ENCODE data around the gene CNTN5.

CNTN5 gene

GRCh38 chr11:99177446-99177845 lies 156.7 kb downstream of the CNTN5 start:
- no peak for TF ChIP-seq CTCF (IDR thresholded peaks at IDR 0.05; ENCODE audit: control insufficient read depth, insufficient read depth, low read depth, low read length, missing control alignments)
- H3K4me3 ChIP-seq (ENCODE audit: control insufficient read depth, low read depth, low read length), result no peak overlapping the region
- DNase-seq (ENCODE audit: low read depth), result no peak

DNA sequence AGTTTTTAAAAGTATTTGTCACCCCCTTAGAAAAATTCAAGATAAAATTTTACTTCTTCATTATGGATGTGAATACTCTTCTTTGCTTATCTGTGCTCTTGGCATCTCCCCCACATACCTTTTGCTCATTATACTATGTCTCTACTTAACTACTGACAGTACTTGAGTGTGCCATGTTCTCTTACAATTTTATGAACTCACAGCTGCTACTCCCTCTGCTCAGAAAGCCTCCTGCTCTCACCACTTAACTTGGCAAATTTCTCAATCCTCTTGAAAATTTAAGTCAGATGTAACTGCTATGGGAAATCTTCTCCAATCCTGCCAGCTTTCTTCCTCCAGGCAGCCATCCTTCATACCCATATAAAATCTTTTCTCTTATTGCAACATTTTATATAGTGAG lies 163.4 kb downstream of the CNTN5 start:
- TF ChIP-seq CTCF (IDR thresholded peaks at IDR 0.05; ENCODE audit: control insufficient read depth, insufficient read depth, low read depth, low read length, missing control alignments), result no peak
- no peak overlapping the region for H3K4me3 ChIP-seq (ENCODE audit: control insufficient read depth, low read depth, low read length)
- DNase-seq (ENCODE audit: low read depth), result no peak

DNA sequence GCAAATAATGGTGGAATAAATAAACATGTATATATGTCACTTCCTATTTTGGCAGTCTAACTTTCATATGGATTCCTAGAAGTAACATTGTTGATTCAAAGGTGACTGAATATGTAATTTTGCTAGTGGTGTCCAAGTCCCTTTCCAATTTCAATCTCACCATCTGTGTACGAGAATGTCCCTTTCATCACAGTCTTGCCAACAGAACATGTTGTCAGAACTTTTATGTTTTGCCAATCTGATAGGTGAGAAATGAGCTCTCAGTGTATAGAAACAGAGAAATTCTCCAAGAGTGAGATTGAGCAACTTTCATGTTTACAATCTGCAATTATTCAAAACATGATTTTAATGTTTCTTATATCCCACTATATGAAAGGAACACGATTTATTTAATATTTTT lies 167.5 kb downstream of the CNTN5 start:
- TF ChIP-seq CTCF (IDR thresholded peaks at IDR 0.05; ENCODE audit: control insufficient read depth, insufficient read depth, low read depth, low read length, missing control alignments), result no peak

GRCh38 chr11:99192716-99193115 lies 172.0 kb downstream of the CNTN5 start:
- DNase-seq (ENCODE audit: low read depth), result no peak
- H3K4me3 ChIP-seq (ENCODE audit: control insufficient read depth, low read depth, low read length), result no peak overlapping the region
- TF ChIP-seq CTCF (IDR thresholded peaks at IDR 0.05; ENCODE audit: control insufficient read depth, insufficient read depth, low read depth, low read length, missing control alignments), result no peak

More for the DNA sequence above, 167.5 kb downstream of the CNTN5 start:
- DNase-seq (ENCODE audit: low read depth), result no peak
- H3K4me3 ChIP-seq (ENCODE audit: control insufficient read depth, low read depth, low read length), result no peak overlapping the region

GRCh38 chr11:99197477-99197876 lies 176.7 kb downstream of the CNTN5 start:
- no peak for TF ChIP-seq CTCF (IDR thresholded peaks at IDR 0.05; ENCODE audit: control insufficient read depth, insufficient read depth, low read depth, low read length, missing control alignments)
- no peak overlapping the region for H3K4me3 ChIP-seq (ENCODE audit: control insufficient read depth, low read depth, low read length)
- no peak for DNase-seq (ENCODE audit: low read depth)

DNA sequence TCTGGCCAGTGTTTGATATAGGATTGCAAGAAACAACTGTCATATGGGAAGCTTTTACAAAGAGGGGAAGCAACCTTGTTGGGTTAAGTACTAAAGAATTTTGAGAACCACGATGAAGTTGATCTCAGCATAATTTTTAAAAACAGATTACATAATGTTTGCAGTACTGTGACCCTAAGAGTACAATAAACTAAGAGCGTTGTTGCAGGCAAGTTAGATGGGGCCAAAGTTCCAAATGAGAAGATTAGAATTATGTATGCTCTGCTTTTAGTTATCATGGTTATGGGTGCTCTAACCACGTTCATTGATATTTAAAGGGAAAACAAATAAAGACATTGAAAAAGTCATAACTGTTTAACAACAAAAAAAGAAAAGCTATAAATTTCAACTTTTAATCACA lies 177.5 kb downstream of the CNTN5 start:
- no peak for TF ChIP-seq CTCF (IDR thresholded peaks at IDR 0.05; ENCODE audit: control insufficient read depth, insufficient read depth, low read depth, low read length, missing control alignments)
- DNase-seq (ENCODE audit: low read depth), result no peak
- H3K4me3 ChIP-seq (ENCODE audit: control insufficient read depth, low read depth, low read length), result no peak overlapping the region

DNA sequence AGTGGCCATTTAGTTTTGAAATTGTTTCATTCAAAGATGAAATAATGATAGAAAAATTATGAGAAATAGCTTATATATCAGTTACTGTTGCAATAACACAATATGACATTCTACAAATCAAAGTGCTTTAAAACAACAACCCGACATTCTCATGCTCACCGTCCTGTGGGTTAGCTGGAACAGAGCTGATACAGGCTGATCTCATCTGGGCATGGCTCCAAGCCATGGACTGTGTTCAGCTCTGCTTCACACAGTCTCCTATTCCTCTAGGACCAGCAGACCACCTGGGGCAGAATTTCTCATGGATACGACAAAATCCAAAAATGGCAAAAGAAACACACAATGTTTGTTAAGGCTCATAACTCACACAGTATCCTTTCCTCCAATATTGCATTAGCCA lies 178.6 kb downstream of the CNTN5 start:
- DNase-seq (ENCODE audit: low read depth), result no peak
- TF ChIP-seq CTCF (IDR thresholded peaks at IDR 0.05; ENCODE audit: control insufficient read depth, insufficient read depth, low read depth, low read length, missing control alignments), result no peak

More for the DNA sequence above, 178.6 kb downstream of the CNTN5 start:
- H3K4me3 ChIP-seq (ENCODE audit: control insufficient read depth, low read depth, low read length), result no peak overlapping the region

Data from AG09309 (cell line).